HepG2 (cell line): ENCODE results near the gene ANO1. TPM values are rescaled to one million over a fixed set of nuclear protein-coding genes. Genes with fewer than 3 reads are reported as not detected.

ENCODE experiments used
- ATAC-seq: fragments of 200-7000 bp; cut with Tn5 transposase; 3 replicates; pipeline ENCODE4 v1.9.1; 2020; ENCODE audit warnings: mild to moderate bottlenecking, moderate library complexity
- BruUV-seq: library from RNA; stranded (reverse); fragments of 400-500 nt; replicated peaks from 2 replicates; lab custom pipeline; 2021; lab: Mats Ljungman, UMichigan
- CTCF ChIA-PET: fragments of 300-600 bp; formaldehyde crosslinking; extraction: SDS; loops from one replicate; lab custom pipeline; 2021; ENCODE audit warnings: low total read pairs, inconsistent platforms, low intra/inter-chr PET ratio; lab: Yijun Ruan, JAX
- POLR2A ChIA-PET: fragments of 350-600 bp; sonication (Branson Sonifier 250); formaldehyde crosslinking; loops from one replicate; lab custom pipeline; 2020; ENCODE audit warnings: antibody characterized with exemption, inconsistent platforms; lab: Yijun Ruan, JAX
- DNase-seq: peaks from one replicate; pipeline ENCODE4 v3.0.0-alpha.2; 2015; ENCODE audit warnings: low spot score
- FAIRE-seq: peaks from 3 replicates; lab custom pipeline; 2011; peaks lifted over from hg19 to GRCh38; lab: Jason Lieb, UNC
- H2AFZ ChIP-seq: one replicate; pipeline ENCODE4 v1.6.1; 2011; ENCODE audit warnings: low read length, inconsistent platforms
- H3K27ac ChIP-seq: fragments of 300-600 bp; 3 replicates; pipeline ENCODE4 v1.8.0; 2011; ENCODE audit warnings: mixed run types, mild to moderate bottlenecking, mixed read lengths, low read length, inconsistent platforms; ENCODE audit not compliant: insufficient read depth; ENCODE audit errors: extremely low read length
- H3K27me3 ChIP-seq, 2 experiments: fragments of 200-600 bp in 1 of 2; 2 replicates in 1 of 2; 3 replicates in 1 of 2; pipeline versions ENCODE4 v1.6.0 to v1.8.0; 2011; ENCODE audit warnings: low read length in 2 of 2, mild to moderate bottlenecking in 2 of 2, moderate library complexity in 2 of 2, inconsistent platforms in 1 of 2; ENCODE audit not compliant: insufficient read depth in 2 of 2, control insufficient read depth in 1 of 2
- H3K36me3 ChIP-seq, 2 experiments: fragments of 200-600 bp in 1 of 2; replicated peaks in 1 of 2; 2 replicates in 1 of 2; 3 replicates in 1 of 2; pipeline versions ENCODE4 v1.5.1 to v1.8.0; 2011; ENCODE audit warnings: low read length in 2 of 2, inconsistent platforms in 1 of 2; ENCODE audit not compliant: insufficient read depth in 2 of 2, control insufficient read depth in 1 of 2
- H3K4me1 ChIP-seq: 2 replicates; pipeline ENCODE4 v1.5.1; 2012; ENCODE audit warnings: low read length, inconsistent platforms; ENCODE audit not compliant: insufficient read depth
- H3K4me2 ChIP-seq: 2 replicates; pipeline ENCODE4 v1.6.0; 2011; ENCODE audit warnings: low read depth, low read length, inconsistent platforms
- H3K4me3 ChIP-seq, 3 experiments: fragments of 200-600 bp in 1 of 3; sonication (generic), shearing (Covaris generic) in 1 of 3; replicated peaks in 1 of 3; 2 replicates each; pipeline ENCODE4 v1.5.1; 2011 to 2016; ENCODE audit warnings: low read length in 3 of 3, inconsistent platforms in 2 of 3, low read depth in 2 of 3, mild to moderate bottlenecking in 2 of 3, control low read depth in 1 of 3, mixed read lengths in 1 of 3; ENCODE audit not compliant: insufficient read depth in 1 of 3
- H3K79me2 ChIP-seq: one replicate; pipeline ENCODE4 v1.6.1; 2011; ENCODE audit warnings: low read length, inconsistent platforms; ENCODE audit not compliant: insufficient read depth
- H3K9ac ChIP-seq: 2 replicates; pipeline ENCODE4 v1.6.0; 2011; ENCODE audit warnings: mild to moderate bottlenecking, low read depth, low read length, inconsistent platforms; ENCODE audit not compliant: insufficient read depth
- H3K9me3 ChIP-seq: 2 replicates; pipeline ENCODE4 v1.5.1; 2012; ENCODE audit warnings: mild to moderate bottlenecking, low read length
- H4K20me1 ChIP-seq: 2 replicates; pipeline ENCODE4 v1.6.0; 2011; ENCODE audit warnings: inconsistent platforms, mild to moderate bottlenecking, low read length, moderate library complexity; ENCODE audit not compliant: insufficient read depth
- ADNP ChIP-seq: sonication (generic); formaldehyde crosslinking; IDR thresholded peaks from 2 replicates; pipeline ENCODE4 v1.4.0; 2020; ENCODE audit warnings: missing genetic modification reagents
- CEBPB ChIP-seq: IDR thresholded peaks from 2 replicates; pipeline ENCODE4 v1.6.1; 2011; ENCODE audit warnings: low read depth, low read length, improper control_type of control experiment, borderline replicate concordance
- ELF3 ChIP-seq: IDR thresholded peaks from 2 replicates; pipeline ENCODE4 v1.6.1; 2016; ENCODE audit warnings: missing genetic modification reagents, missing compliant biosample characterization
- EP300 ChIP-seq, 3 experiments: sonication (generic) in 1 of 3; formaldehyde crosslinking in 1 of 3; IDR thresholded peaks; 2 replicates each; pipeline versions ENCODE4 v1.5.1 to v1.6.1; 2011 to 2020; ENCODE audit warnings: low read depth in 2 of 3, low read length in 2 of 3, borderline replicate concordance in 1 of 3, improper control_type of control experiment in 1 of 3, mild to moderate bottlenecking in 1 of 3, missing genetic modification reagents in 1 of 3, moderate library complexity in 1 of 3
- ETV5 ChIP-seq: IDR thresholded peaks from 2 replicates; pipeline ENCODE4 v1.6.1; 2018; ENCODE audit warnings: missing biosample characterization, missing genetic modification reagents, inconsistent platforms, borderline replicate concordance
- IKZF1 ChIP-seq: fragments of 450-650 bp; IDR thresholded peaks from 2 replicates; pipeline ENCODE4 v1.7.1; 2016
- JUN ChIP-seq: sonication (generic); formaldehyde crosslinking; IDR thresholded peaks from 2 replicates; pipeline ENCODE4 v1.4.0; 2020; ENCODE audit warnings: mild to moderate bottlenecking, missing genetic modification reagents
- KAT2B ChIP-seq: fragments of 150-350 bp; IDR thresholded peaks from 2 replicates; pipeline ENCODE4 v1.6.1; 2014; ENCODE audit warnings: low read depth, low read length, borderline replicate concordance
- NFYB ChIP-seq: sonication (generic); formaldehyde crosslinking; IDR thresholded peaks from 2 replicates; pipeline ENCODE4 v1.4.0; 2020; ENCODE audit warnings: missing genetic modification reagents
- SOX6 ChIP-seq, 2 experiments: fragments of 450-650 bp in 1 of 2; sonication (generic) in 1 of 2; formaldehyde crosslinking in 1 of 2; IDR thresholded peaks; 2 replicates each; pipeline versions ENCODE4 v1.4.0 to v1.6.1; 2017 to 2020; ENCODE audit warnings: antibody characterized with exemption in 1 of 2, mild to moderate bottlenecking in 1 of 2, missing genetic modification reagents in 1 of 2
- ZNF121 ChIP-seq: sonication (generic); formaldehyde crosslinking; IDR thresholded peaks from 2 replicates; pipeline ENCODE4 v1.5.0; 2020; ENCODE audit warnings: mild to moderate bottlenecking, missing genetic modification reagents
- ZNF274 ChIP-seq: sonication (generic); formaldehyde crosslinking; IDR thresholded peaks from 2 replicates; pipeline ENCODE4 v1.5.1; 2020; ENCODE audit warnings: mild to moderate bottlenecking, missing genetic modification reagents
- ZSCAN31 ChIP-seq: sonication (generic); formaldehyde crosslinking; IDR thresholded peaks from 2 replicates; pipeline ENCODE4 v1.5.0; 2020; ENCODE audit warnings: low read depth, mild to moderate bottlenecking, missing genetic modification reagents
- WGBS: methylation state at CpG from one replicate; pipeline ENCODE4 v1.1.6; 2017; ENCODE audit warnings: low lambda C conversion rate; 5-methylcytosine and 5-hydroxymethylcytosine counted together
- in situ Hi-C: cut with HindIII; loops from 2 replicates; pipeline ENCODE4 v1.10.0; 2017; ENCODE audit warnings: low pct_unique_long_range_greater_than_20kb; ENCODE audit not compliant: extremely low pct_ligation_motif_present
- intact Hi-C: fragments of 100-400 bp; cut with micrococcal nuclease; formaldehyde crosslinking; loops from one replicate; pipeline ENCODE4 v1.10.0; 2022; ENCODE audit not compliant: unreplicated experiment
- polyA plus RNA-seq, 8 experiments: library from polyadenylated mRNA; depleted of rRNA in 3 of 8; stranded (reverse) in 7 of 8; unstranded in 1 of 8; fragments of >200 nt; fragmentation: Illumina TruSeq in 4 of 8; extraction: Trizol in 4 of 8; gene quantifications; 2 replicates each; pipeline versions ENCODE4 v1.2.1 to v1.2.3, GENCODE V29; 2011 to 2016; ENCODE audit warnings: low read depth in 4 of 8, missing spikeins in 1 of 8, mixed read lengths in 1 of 8; ENCODE audit not compliant: insufficient read depth in 1 of 8
- total RNA-seq, 5 experiments: library from RNA; depleted of rRNA; stranded (reverse); fragments of >200 nt; fragmentation: Illumina TruSeq; extraction: Trizol; gene quantifications; 2 replicates each; pipeline ENCODE4 v1.2.3, GENCODE V29; 2016; ENCODE audit warnings: low read depth in 1 of 5
- TF ChIP-seq, protein P1 (sequence below): sonication (generic); formaldehyde crosslinking; IDR thresholded peaks from 2 replicates; pipeline ENCODE4 v1.5.0; 2020; ENCODE audit warnings: mild to moderate bottlenecking, missing genetic modification reagents
- TF ChIP-seq, protein P2 (sequence below): sonication (generic); formaldehyde crosslinking; IDR thresholded peaks from 2 replicates; pipeline ENCODE4 v1.4.0; 2020; ENCODE audit warnings: missing genetic modification reagents, borderline replicate concordance

ANO1 gene
- total and polyA plus RNA-seq, 2 of the 13 experiments (the other 11 are each of a cell fraction or from before 2014, with no cell fraction given) = not detected

DNA sequence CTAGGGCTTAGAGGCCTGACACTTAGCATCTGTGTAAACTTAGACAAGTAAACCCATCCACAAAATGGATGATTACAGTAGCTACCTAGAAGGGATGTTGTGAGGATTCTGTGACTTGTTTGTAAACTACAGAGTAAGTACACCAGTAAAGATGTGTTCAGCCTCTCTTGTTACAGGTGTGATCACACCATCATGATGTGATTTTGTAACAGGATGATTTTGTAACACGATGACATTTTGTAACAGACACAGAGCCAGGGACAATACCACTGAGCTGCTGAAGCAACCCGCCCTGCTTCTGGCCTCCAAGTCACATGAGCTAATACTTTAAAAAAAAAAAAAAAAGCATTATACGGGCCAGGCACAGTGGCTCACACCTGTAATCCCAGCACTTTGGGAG is 142.0 kb downstream of the ANO1 start:
- no TSS peak for BruUV-seq
- Histone ChIP-seq H3K4me2 (no peak overlapping the region; the same call in 1 of the 2 replicates), H3K27ac (no peak overlapping the region), H4K20me1 (no peaks in the 10 kb centered on the region), H2AFZ (no peak overlapping the region), H3K36me3 (no peaks in the 10 kb centered on the region), H3K4me1 (peaks cover 21% of the 10 kb centered on the region; the same call in 1 of the 2 replicates), H3K27me3 (peaks cover 0 to 12% of the 10 kb centered on the region in 2 experiments; a peak in 2 of 5 replicates), H3K79me2 (no peaks in the 10 kb centered on the region), H3K9me3 (no peaks in the 10 kb centered on the region), H3K9ac (no peak overlapping the region), H3K4me3 (no peak overlapping the region)
- in situ Hi-C loops (no loop called here), intact Hi-C loops (no loop called here)
- ATAC-seq (peak; percentile 43), FAIRE-seq (no peak), DNase-seq (no peak)
- CTCF ChIA-PET = no interaction called here
- no peak for TF ChIP-seq ELF3 (CRISPR knock-in tag)
- TF ChIP-seq ADNP (CRISPR knock-in tag) = no peak
- no peak for TF ChIP-seq ETV5 (CRISPR knock-in tag)
- no peak for TF ChIP-seq ZNF274 (CRISPR knock-in tag)
- peak; percentile 58; the same call in 1 of the 2 replicates for TF ChIP-seq CEBPB
- TF ChIP-seq SOX6 (IDR thresholded peaks at IDR 0.05) = no peak
- peak; percentile 29; the same call in 1 of the 2 replicates for TF ChIP-seq SOX6 (CRISPR knock-in tag; IDR thresholded peaks at IDR 0.05)
- no peak for TF ChIP-seq ZSCAN31 (CRISPR knock-in tag)
- POLR2A ChIA-PET = interaction anchor here (1.1 kb wide), 1 partner anchor 17 kb away, joined by 3 read pairs; the partner anchor contains the start of gene FADD
- WGBS = 10% methylated on average over 3 of the region's 3 CpGs

DNA sequence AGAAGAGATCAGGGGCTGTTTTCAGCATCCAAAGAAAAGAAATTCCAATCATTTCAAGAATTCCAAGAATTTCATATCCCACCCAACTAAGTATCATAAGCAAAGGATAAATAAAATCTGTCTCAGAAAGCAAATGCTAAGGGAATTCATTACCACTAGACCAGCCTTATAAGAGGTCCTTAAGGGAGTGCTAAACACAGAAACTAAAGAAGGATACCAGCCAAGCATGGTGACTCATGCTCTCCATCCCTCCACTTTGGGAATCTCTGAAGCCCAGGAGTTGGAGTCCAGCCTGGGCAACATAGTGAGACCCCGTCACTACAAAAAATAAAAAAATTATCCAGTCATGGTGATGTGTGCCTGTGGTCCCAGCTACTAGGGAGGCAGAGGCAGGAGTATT is 142.8 kb downstream of the ANO1 start:
- no peak for ATAC-seq
- no peaks in the 10 kb centered on the region for H3K36me3 ChIP-seq
- H3K4me2 ChIP-seq = no peak overlapping the region
- ChIA-PET POLR2A (no interaction called here), CTCF (no interaction called here)
- H3K9ac ChIP-seq = no peak overlapping the region
- TF ChIP-seq ZNF121 (CRISPR knock-in tag) (0 out of 2 replicates have a peak, but pooled peaks have one; percentile 25), JUN (CRISPR knock-in tag) (no peak), KAT2B (no peak), NFYB (no peak), EP300 (IDR thresholded peaks at IDR 0.05; ENCODE audit: low read depth in 2 of 2, low read length in 2 of 2) (no peak), EP300 (CRISPR knock-in tag; IDR thresholded peaks at IDR 0.05; ENCODE audit: borderline replicate concordance) (no peak), IKZF1 (no peak)
- TF ChIP-seq, protein P1, sequence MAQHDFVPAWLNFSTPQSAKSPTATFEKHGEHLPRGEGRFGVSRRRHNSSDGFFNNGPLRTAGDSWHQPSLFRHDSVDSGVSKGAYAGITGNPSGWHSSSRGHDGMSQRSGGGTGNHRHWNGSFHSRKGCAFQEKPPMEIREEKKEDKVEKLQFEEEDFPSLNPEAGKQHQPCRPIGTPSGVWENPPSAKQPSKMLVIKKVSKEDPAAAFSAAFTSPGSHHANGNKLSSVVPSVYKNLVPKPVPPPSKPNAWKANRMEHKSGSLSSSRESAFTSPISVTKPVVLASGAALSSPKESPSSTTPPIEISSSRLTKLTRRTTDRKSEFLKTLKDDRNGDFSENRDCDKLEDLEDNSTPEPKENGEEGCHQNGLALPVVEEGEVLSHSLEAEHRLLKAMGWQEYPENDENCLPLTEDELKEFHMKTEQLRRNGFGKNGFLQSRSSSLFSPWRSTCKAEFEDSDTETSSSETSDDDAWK (CRISPR knock-in tag) = no peak
- TF ChIP-seq, protein P2, sequence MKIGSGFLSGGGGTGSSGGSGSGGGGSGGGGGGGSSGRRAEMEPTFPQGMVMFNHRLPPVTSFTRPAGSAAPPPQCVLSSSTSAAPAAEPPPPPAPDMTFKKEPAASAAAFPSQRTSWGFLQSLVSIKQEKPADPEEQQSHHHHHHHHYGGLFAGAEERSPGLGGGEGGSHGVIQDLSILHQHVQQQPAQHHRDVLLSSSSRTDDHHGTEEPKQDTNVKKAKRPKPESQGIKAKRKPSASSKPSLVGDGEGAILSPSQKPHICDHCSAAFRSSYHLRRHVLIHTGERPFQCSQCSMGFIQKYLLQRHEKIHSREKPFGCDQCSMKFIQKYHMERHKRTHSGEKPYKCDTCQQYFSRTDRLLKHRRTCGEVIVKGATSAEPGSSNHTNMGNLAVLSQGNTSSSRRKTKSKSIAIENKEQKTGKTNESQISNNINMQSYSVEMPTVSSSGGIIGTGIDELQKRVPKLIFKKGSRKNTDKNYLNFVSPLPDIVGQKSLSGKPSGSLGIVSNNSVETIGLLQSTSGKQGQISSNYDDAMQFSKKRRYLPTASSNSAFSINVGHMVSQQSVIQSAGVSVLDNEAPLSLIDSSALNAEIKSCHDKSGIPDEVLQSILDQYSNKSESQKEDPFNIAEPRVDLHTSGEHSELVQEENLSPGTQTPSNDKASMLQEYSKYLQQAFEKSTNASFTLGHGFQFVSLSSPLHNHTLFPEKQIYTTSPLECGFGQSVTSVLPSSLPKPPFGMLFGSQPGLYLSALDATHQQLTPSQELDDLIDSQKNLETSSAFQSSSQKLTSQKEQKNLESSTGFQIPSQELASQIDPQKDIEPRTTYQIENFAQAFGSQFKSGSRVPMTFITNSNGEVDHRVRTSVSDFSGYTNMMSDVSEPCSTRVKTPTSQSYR (CRISPR knock-in tag) = no peak
- no peak for FAIRE-seq
- no peaks in the 10 kb centered on the region for H4K20me1 ChIP-seq
- H3K79me2 ChIP-seq = no peaks in the 10 kb centered on the region
- H2AFZ ChIP-seq = no peak overlapping the region
- H3K4me1 ChIP-seq = peaks cover 21% of the 10 kb centered on the region; the same call in 1 of the 2 replicates
- H3K9me3 ChIP-seq = no peaks in the 10 kb centered on the region
- no peak for DNase-seq
- H3K27me3 ChIP-seq = peaks cover 1 to 19% of the 10 kb centered on the region in 2 experiments; a peak in 4 of 5 replicates
- H3K27ac ChIP-seq = no peak overlapping the region
- BruUV-seq = no TSS peak
- in situ Hi-C loops = no loop called here
- intact Hi-C loops = no loop called here
- WGBS = 40% methylated on average over 1 of the region's 1 CpG
- no peak overlapping the region for H3K4me3 ChIP-seq
